ENCODE measurements around the gene H2BW2. TPM values are rescaled to one million over a fixed set of nuclear protein-coding genes. Genes with fewer than 3 reads are reported as not detected.
"Not testable (repeated sequence)": the region's sequence is repeated elsewhere in the genome, so short reads cannot be mapped to it uniquely, and the experiment has no call there.

The H2BW2 gene
- total RNA-seq, 1 donor from 2014 or later, result not detected

DNA sequence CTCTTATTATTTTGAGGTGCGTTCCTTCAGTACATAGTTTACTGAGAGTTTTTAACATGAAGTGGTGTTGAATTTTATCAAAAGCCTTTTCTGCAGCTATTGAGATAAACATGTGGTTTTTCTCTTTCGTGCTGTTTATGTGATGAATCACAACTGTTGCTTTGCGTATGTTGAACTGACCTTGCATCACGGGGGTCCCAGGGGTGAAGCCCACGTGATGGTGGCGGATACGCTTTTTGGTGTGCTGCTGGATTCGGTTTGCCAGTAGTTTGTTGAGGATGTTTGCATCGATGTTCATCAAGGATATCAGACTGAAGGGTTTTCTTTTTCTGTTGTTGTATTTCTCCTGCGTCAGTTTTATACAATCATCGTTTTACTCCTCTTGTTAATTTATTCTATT lies 21.6 kb upstream of the H2BW2 start:
- Histone ChIP-seq H3K27me3 (no peaks in the 10 kb centered on the region), H3K4me3 (no peak overlapping the region), H3K27ac (no peak overlapping the region), H3K36me3 (no peaks in the 10 kb centered on the region), H3K4me1 (no peaks in the 10 kb centered on the region), H3K9me3 (no peaks in the 10 kb centered on the region)
- ATAC-seq, result no peak
- intact Hi-C loops (cut with DNase I), result no loop called here
- no peak for TF ChIP-seq CTCF (IDR thresholded peaks at IDR 0.05)
- DNase-seq, result no peak

- no peaks in the 10 kb centered on the region for H3K9me3 ChIP-seq
- H3K27me3 ChIP-seq, result no peaks in the 10 kb centered on the region
- H3K27ac ChIP-seq, result no peak overlapping the region
- no peaks in the 10 kb centered on the region for H3K4me1 ChIP-seq
- no peak for DNase-seq
- no peak overlapping the region for H3K4me3 ChIP-seq
- no peak for TF ChIP-seq CTCF (IDR thresholded peaks at IDR 0.05)
- no peaks in the 10 kb centered on the region for H3K36me3 ChIP-seq
- intact Hi-C loops (cut with DNase I), result no loop called here
- ATAC-seq, result no peak
Measured at GRCh38 chrX:104041003-104041402, 1.2 kb downstream of the H2BW2 start.

DNA sequence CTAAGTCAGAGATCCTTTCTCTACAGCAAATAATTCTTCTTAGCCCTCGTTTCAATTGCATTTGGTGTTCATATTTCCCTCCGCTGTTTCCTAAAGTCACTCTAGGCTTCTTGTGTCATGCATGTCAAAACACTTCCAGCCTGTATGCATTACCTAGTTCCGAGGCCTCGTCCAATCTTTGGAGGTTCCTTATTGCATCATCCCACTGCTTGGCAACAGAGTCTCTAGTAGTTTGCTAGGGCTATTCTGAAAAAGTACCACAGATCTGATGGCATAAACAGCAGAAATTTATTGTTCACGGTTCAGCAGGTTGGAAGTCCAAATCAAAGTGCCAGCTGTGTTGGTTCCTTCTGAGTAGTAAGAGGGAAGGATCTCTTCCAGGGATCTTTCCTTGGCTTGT lies 5.9 kb downstream of the H2BW2 start:
- Histone ChIP-seq H3K4me3 (no peak overlapping the region), H3K9me3 (no peaks in the 10 kb centered on the region), H3K4me1 (no peaks in the 10 kb centered on the region), H3K27ac (no peak overlapping the region), H3K27me3 (no peaks in the 10 kb centered on the region), H3K36me3 (no peaks in the 10 kb centered on the region)
- ATAC-seq (no peak), DNase-seq (no peak)
- intact Hi-C loops (cut with DNase I), result no loop called here
- no peak for TF ChIP-seq CTCF (IDR thresholded peaks at IDR 0.05)

DNA sequence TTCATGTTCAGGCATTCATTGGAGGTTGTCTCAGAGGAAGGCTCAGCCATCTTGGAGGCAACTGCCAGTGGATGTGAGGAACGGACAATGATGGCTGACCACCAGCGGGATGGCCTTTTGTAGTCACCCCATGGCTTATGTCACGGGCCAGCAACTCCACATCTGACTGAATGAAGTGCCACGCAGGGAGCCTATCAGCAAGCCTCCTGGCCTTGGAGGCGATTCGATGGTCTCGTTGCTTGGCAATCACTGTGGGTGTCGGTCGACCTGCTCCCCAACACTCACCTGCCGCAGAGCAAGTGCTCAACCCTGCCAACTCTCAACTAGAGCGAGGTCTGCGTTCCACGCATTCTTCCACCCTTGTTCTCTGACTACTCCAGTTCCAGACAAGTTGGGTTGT lies 7.4 kb downstream of the H2BW2 start:
- H3K4me3 ChIP-seq, result no peak overlapping the region
- TF ChIP-seq CTCF (IDR thresholded peaks at IDR 0.05), result no peak
- DNase-seq (no peak), ATAC-seq (no peak)
- H3K4me1 ChIP-seq, result no peaks in the 10 kb centered on the region
- intact Hi-C loops (cut with DNase I), result no loop called here
- H3K9me3 ChIP-seq, result no peaks in the 10 kb centered on the region
- no peak overlapping the region for H3K27ac ChIP-seq
- no peaks in the 10 kb centered on the region for H3K27me3 ChIP-seq
- no peaks in the 10 kb centered on the region for H3K36me3 ChIP-seq

GRCh38 chrX:104054956-104055355 lies 15.2 kb downstream of the H2BW2 start:
- ATAC-seq, result peak; percentile 64
- intact Hi-C loops (cut with DNase I); H3K36me3 ChIP-seq; H3K4me1 ChIP-seq; H3K4me3 ChIP-seq; H3K27ac ChIP-seq; DNase-seq; H3K27me3 ChIP-seq; H3K9me3 ChIP-seq: not testable (repeated sequence)

GRCh38 chrX:104062636-104063035 lies 22.9 kb downstream of the H2BW2 start:
- intact Hi-C loops (cut with DNase I); DNase-seq; H3K27ac ChIP-seq; H3K4me3 ChIP-seq; H3K9me3 ChIP-seq; H3K36me3 ChIP-seq; H3K4me1 ChIP-seq; ATAC-seq; H3K27me3 ChIP-seq: not testable (repeated sequence)

GRCh38 chrX:104075778-104076445 lies 36.2 kb downstream of the H2BW2 start, which contains the start of gene TMSB15C:
TMSB15C (minus strand) TSS chrX:104076236.
- intact Hi-C loops (cut with DNase I); H3K4me1 ChIP-seq; H3K36me3 ChIP-seq; H3K9me3 ChIP-seq; H3K4me3 ChIP-seq; H3K27ac ChIP-seq; DNase-seq; H3K27me3 ChIP-seq: not testable (repeated sequence)
- peak; percentile 93 for ATAC-seq

DNA sequence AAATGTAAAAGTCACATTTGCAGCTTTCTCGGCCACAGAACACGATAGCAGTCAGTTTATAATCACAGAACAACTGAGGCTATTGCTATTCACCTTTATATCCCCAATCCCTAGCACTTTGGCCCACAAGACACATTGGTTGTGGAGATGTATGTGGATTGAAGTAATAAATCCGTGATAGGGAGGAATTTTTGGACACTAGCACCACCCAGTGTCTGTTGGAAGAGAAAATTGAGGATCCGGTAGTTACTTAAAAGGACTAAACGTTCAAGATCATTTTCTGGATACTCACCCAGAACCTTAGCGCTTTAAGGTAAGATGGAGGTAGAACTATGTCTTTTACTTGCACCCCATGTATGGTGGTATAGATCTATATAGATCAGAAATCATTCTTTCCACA lies 38.1 kb downstream of the H2BW2 start:
- H3K9me3 ChIP-seq; H3K4me3 ChIP-seq; H3K27me3 ChIP-seq; H3K27ac ChIP-seq; intact Hi-C loops (cut with DNase I); ATAC-seq; H3K36me3 ChIP-seq; DNase-seq; H3K4me1 ChIP-seq: not testable (repeated sequence)

Data from upper lobe of right lung (tissue), 1 donor.